ENCODE results near the gene EEF1E1. TPM values are rescaled to one million over a fixed set of nuclear protein-coding genes. Genes with fewer than 3 reads are reported as not detected.

The EEF1E1 gene
- total RNA-seq, 1 donor from 2014 or later, result 14.0 TPM

- no peak for TF ChIP-seq CTCF (IDR thresholded peaks at IDR 0.05; ENCODE audit: unreplicated experiment)
- Mint-ChIP-seq H3K36me3 (ENCODE audit: low read depth, unreplicated experiment) (peaks cover 15% of the 10 kb centered on the region), H3K27ac (ENCODE audit: unreplicated experiment) (peak overlapping the region; percentile 95), H3K27me3 (ENCODE audit: unreplicated experiment) (peaks cover 3% of the 10 kb centered on the region), H3K4me1 (ENCODE audit: unreplicated experiment) (peaks cover 26% of the 10 kb centered on the region), H3K4me3 (ENCODE audit: unreplicated experiment) (no peak overlapping the region), H3K9me3 (ENCODE audit: unreplicated experiment) (no peaks in the 10 kb centered on the region)
- no peak for DNase-seq (ENCODE audit: low spot score)
Measured at GRCh38 chr6:8082954-8083858, 19.1 kb downstream of the EEF1E1 start.

GRCh38 chr6:8082572-8082953 lies 19.8 kb downstream of the EEF1E1 start:
- Mint-ChIP-seq H3K36me3 (ENCODE audit: low read depth, unreplicated experiment) (peaks cover 9% of the 10 kb centered on the region), H3K27ac (ENCODE audit: unreplicated experiment) (peak overlapping the region; percentile 95), H3K4me1 (ENCODE audit: unreplicated experiment) (peaks cover 26% of the 10 kb centered on the region), H3K4me3 (ENCODE audit: unreplicated experiment) (no peak overlapping the region), H3K9me3 (ENCODE audit: unreplicated experiment) (no peaks in the 10 kb centered on the region), H3K27me3 (ENCODE audit: unreplicated experiment) (peaks cover 3% of the 10 kb centered on the region)
- no peak for DNase-seq (ENCODE audit: low spot score)
- no peak for TF ChIP-seq CTCF (IDR thresholded peaks at IDR 0.05; ENCODE audit: unreplicated experiment)

- no peak for TF ChIP-seq CTCF (IDR thresholded peaks at IDR 0.05; ENCODE audit: unreplicated experiment)
- peaks cover 22% of the 10 kb centered on the region for H3K4me1 Mint-ChIP-seq (ENCODE audit: unreplicated experiment)
- H3K4me3 Mint-ChIP-seq (ENCODE audit: unreplicated experiment), result no peak overlapping the region
- H3K27ac Mint-ChIP-seq (ENCODE audit: unreplicated experiment), result no peak overlapping the region
- DNase-seq (ENCODE audit: low spot score), result no peak
- no peaks in the 10 kb centered on the region for H3K36me3 Mint-ChIP-seq (ENCODE audit: low read depth, unreplicated experiment)
- H3K9me3 Mint-ChIP-seq (ENCODE audit: unreplicated experiment), result no peaks in the 10 kb centered on the region
- no peaks in the 10 kb centered on the region for H3K27me3 Mint-ChIP-seq (ENCODE audit: unreplicated experiment)
Measured at GRCh38 chr6:8080362-8081151, 21.8 kb downstream of the EEF1E1 start.

- Mint-ChIP-seq H3K9me3 (ENCODE audit: unreplicated experiment) (no peaks in the 10 kb centered on the region), H3K27ac (ENCODE audit: unreplicated experiment) (no peak overlapping the region), H3K36me3 (ENCODE audit: low read depth, unreplicated experiment) (no peaks in the 10 kb centered on the region), H3K4me1 (ENCODE audit: unreplicated experiment) (peaks cover 33% of the 10 kb centered on the region), H3K4me3 (ENCODE audit: unreplicated experiment) (no peak overlapping the region), H3K27me3 (ENCODE audit: unreplicated experiment) (no peaks in the 10 kb centered on the region)
- no peak for DNase-seq (ENCODE audit: low spot score)
- no peak for TF ChIP-seq CTCF (IDR thresholded peaks at IDR 0.05; ENCODE audit: unreplicated experiment)
Measured at GRCh38 chr6:8079126-8079525, 23.2 kb downstream of the EEF1E1 start.
